ENCODE results near the gene KLK12.

Gene KLK12

GRCh38 chr19:51031220-51031879 lies 3.5 kb downstream of the KLK12 start:
- ChIA-PET CTCF (no interaction called here), POLR2A (no interaction called here)
- H3K9me3 ChIP-seq (ENCODE audit: control extremely low read depth in 1 of 5, control insufficient read depth in 4 of 5, insufficient read depth in 2 of 5, low read depth in 1 of 5, low read length in 4 of 5): no peaks in the 10 kb centered on the region
- no peaks in the 10 kb centered on the region for H3K36me3 ChIP-seq (ENCODE audit: control insufficient read depth in 4 of 4, insufficient read depth in 4 of 4, low read length in 3 of 4)
- DNase-seq: no peak
- H3K4me1 ChIP-seq (ENCODE audit: control extremely low read depth in 1 of 4, control insufficient read depth in 4 of 4, insufficient read depth in 4 of 4, low read length in 3 of 4): no peaks in the 10 kb centered on the region
- peaks cover 0 to 46% (median 4%) of the 10 kb centered on the region in 5 experiments for H3K27me3 ChIP-seq (replicated peaks in 2 of 5; ENCODE audit: control insufficient read depth in 4 of 5, insufficient read depth in 5 of 5, low read length in 4 of 5)
- WGBS (ENCODE audit: insufficient coverage): 100% methylated on average over 4 of the region's 7 CpGs
- H3K4me3 ChIP-seq (ENCODE audit: control insufficient read depth in 1 of 7, extremely low read depth in 1 of 7, insufficient read depth in 4 of 7, low read depth in 2 of 7, low read length in 6 of 7): no peak overlapping the region
- no peak overlapping the region for H3K27ac ChIP-seq (ENCODE audit: insufficient read depth in 1 of 2, low read depth in 1 of 2, low read length in 2 of 2, poor library complexity in 1 of 2, severe bottlenecking in 2 of 2)

GRCh38 chr19:51030631-51031030 lies 4.2 kb downstream of the KLK12 start:
- CTCF ChIA-PET: no interaction called here
- no peak overlapping the region for H3K4me3 ChIP-seq (ENCODE audit: control insufficient read depth in 1 of 7, extremely low read depth in 1 of 7, insufficient read depth in 4 of 7, low read depth in 2 of 7, low read length in 6 of 7)
- POLR2A ChIA-PET: no interaction called here
- H3K27me3 ChIP-seq (replicated peaks in 2 of 5; ENCODE audit: control insufficient read depth in 4 of 5, insufficient read depth in 5 of 5, low read length in 4 of 5): peaks cover 0 to 53% (median 4%) of the 10 kb centered on the region in 5 experiments
- no peaks in the 10 kb centered on the region for H3K4me1 ChIP-seq (ENCODE audit: control extremely low read depth in 1 of 4, control insufficient read depth in 4 of 4, insufficient read depth in 4 of 4, low read length in 3 of 4)
- DNase-seq: no peak
- WGBS (ENCODE audit: insufficient coverage): 87% methylated on average over 10 of the region's 13 CpGs
- H3K36me3 ChIP-seq (ENCODE audit: control insufficient read depth in 4 of 4, insufficient read depth in 4 of 4, low read length in 3 of 4): no peaks in the 10 kb centered on the region
- no peak overlapping the region for H3K27ac ChIP-seq (ENCODE audit: insufficient read depth in 1 of 2, low read depth in 1 of 2, low read length in 2 of 2, poor library complexity in 1 of 2, severe bottlenecking in 2 of 2)
- H3K9me3 ChIP-seq (ENCODE audit: control extremely low read depth in 1 of 5, control insufficient read depth in 4 of 5, insufficient read depth in 2 of 5, low read depth in 1 of 5, low read length in 4 of 5): no peaks in the 10 kb centered on the region

GRCh38 chr19:51029718-51030117 lies 5.1 kb downstream of the KLK12 start:
- Histone ChIP-seq H3K27ac (ENCODE audit: insufficient read depth in 1 of 2, low read depth in 1 of 2, low read length in 2 of 2, poor library complexity in 1 of 2, severe bottlenecking in 2 of 2) (no peak overlapping the region), H3K4me1 (ENCODE audit: control extremely low read depth in 1 of 4, control insufficient read depth in 4 of 4, insufficient read depth in 4 of 4, low read length in 3 of 4) (no peaks in the 10 kb centered on the region), H3K36me3 (ENCODE audit: control insufficient read depth in 4 of 4, insufficient read depth in 4 of 4, low read length in 3 of 4) (no peaks in the 10 kb centered on the region), H3K9me3 (ENCODE audit: control extremely low read depth in 1 of 5, control insufficient read depth in 4 of 5, insufficient read depth in 2 of 5, low read depth in 1 of 5, low read length in 4 of 5) (no peaks in the 10 kb centered on the region), H3K27me3 (replicated peaks in 2 of 5; ENCODE audit: control insufficient read depth in 4 of 5, insufficient read depth in 5 of 5, low read length in 4 of 5) (peaks cover 0 to 56% (median 5%) of the 10 kb centered on the region in 5 experiments), H3K4me3 (ENCODE audit: control insufficient read depth in 1 of 7, extremely low read depth in 1 of 7, insufficient read depth in 4 of 7, low read depth in 2 of 7, low read length in 6 of 7) (no peak overlapping the region)
- no peak for DNase-seq
- ChIA-PET POLR2A (no interaction called here), CTCF (no interaction called here)
- 91% methylated on average over 2 of the region's 2 CpGs for WGBS (ENCODE audit: insufficient coverage)

GRCh38 chr19:51027873-51028272 lies 6.9 kb downstream of the KLK12 start:
- DNase-seq: no peak
- 63% methylated on average over 1 of the region's 5 CpGs for WGBS (ENCODE audit: insufficient coverage)
- no peak overlapping the region for H3K4me3 ChIP-seq (ENCODE audit: control insufficient read depth in 1 of 7, extremely low read depth in 1 of 7, insufficient read depth in 4 of 7, low read depth in 2 of 7, low read length in 6 of 7)
- no peak overlapping the region for H3K27ac ChIP-seq (ENCODE audit: insufficient read depth in 1 of 2, low read depth in 1 of 2, low read length in 2 of 2, poor library complexity in 1 of 2, severe bottlenecking in 2 of 2)
- CTCF ChIA-PET: interaction anchor here (1.6 kb wide), 1 partner anchor 9 kb away, joined by 4 read pairs; no protein-coding TSS in a partner anchor
- H3K27me3 ChIP-seq (replicated peaks in 2 of 5; ENCODE audit: control insufficient read depth in 4 of 5, insufficient read depth in 5 of 5, low read length in 4 of 5): peaks cover 0 to 62% (median 11%) of the 10 kb centered on the region in 5 experiments
- H3K9me3 ChIP-seq (ENCODE audit: control extremely low read depth in 1 of 5, control insufficient read depth in 4 of 5, insufficient read depth in 2 of 5, low read depth in 1 of 5, low read length in 4 of 5): no peaks in the 10 kb centered on the region
- POLR2A ChIA-PET: no interaction called here
- H3K36me3 ChIP-seq (ENCODE audit: control insufficient read depth in 4 of 4, insufficient read depth in 4 of 4, low read length in 3 of 4): no peaks in the 10 kb centered on the region
- no peaks in the 10 kb centered on the region for H3K4me1 ChIP-seq (ENCODE audit: control extremely low read depth in 1 of 4, control insufficient read depth in 4 of 4, insufficient read depth in 4 of 4, low read length in 3 of 4)

GRCh38 chr19:51027126-51027806 lies 7.5 kb downstream of the KLK12 start:
- POLR2A ChIA-PET: no interaction called here
- Histone ChIP-seq H3K27ac (ENCODE audit: insufficient read depth in 1 of 2, low read depth in 1 of 2, low read length in 2 of 2, poor library complexity in 1 of 2, severe bottlenecking in 2 of 2) (no peak overlapping the region), H3K9me3 (ENCODE audit: control extremely low read depth in 1 of 5, control insufficient read depth in 4 of 5, insufficient read depth in 2 of 5, low read depth in 1 of 5, low read length in 4 of 5) (no peaks in the 10 kb centered on the region), H3K27me3 (replicated peaks in 2 of 5; ENCODE audit: control insufficient read depth in 4 of 5, insufficient read depth in 5 of 5, low read length in 4 of 5) (peaks cover 0 to 65% (median 11%) of the 10 kb centered on the region in 5 experiments), H3K4me1 (ENCODE audit: control extremely low read depth in 1 of 4, control insufficient read depth in 4 of 4, insufficient read depth in 4 of 4, low read length in 3 of 4) (no peaks in the 10 kb centered on the region), H3K4me3 (ENCODE audit: control insufficient read depth in 1 of 7, extremely low read depth in 1 of 7, insufficient read depth in 4 of 7, low read depth in 2 of 7, low read length in 6 of 7) (no peak overlapping the region), H3K36me3 (ENCODE audit: control insufficient read depth in 4 of 4, insufficient read depth in 4 of 4, low read length in 3 of 4) (no peaks in the 10 kb centered on the region)
- CTCF ChIA-PET: interaction anchor here (1.6 kb wide), 1 partner anchor 8 kb away, joined by 4 read pairs; no protein-coding TSS in a partner anchor
- WGBS (ENCODE audit: insufficient coverage): 69% methylated on average over 12 of the region's 14 CpGs
- DNase-seq: no peak

GRCh38 chr19:51026554-51026831 lies 8.3 kb downstream of the KLK12 start, which contains the start of gene KLK11:
Gene KLK11 (minus strand): TSS chr19:51026616. CDS start chr19:51025631, 985 bp downstream.
- Histone ChIP-seq H3K9me3 (ENCODE audit: control extremely low read depth in 1 of 5, control insufficient read depth in 4 of 5, insufficient read depth in 2 of 5, low read depth in 1 of 5, low read length in 4 of 5) (no peaks in the 10 kb centered on the region), H3K27ac (ENCODE audit: insufficient read depth in 1 of 2, low read depth in 1 of 2, low read length in 2 of 2, poor library complexity in 1 of 2, severe bottlenecking in 2 of 2) (no peak within 1 kb of the TSS), H3K4me1 (ENCODE audit: control extremely low read depth in 1 of 4, control insufficient read depth in 4 of 4, insufficient read depth in 4 of 4, low read length in 3 of 4) (no peaks in the 10 kb centered on the region), H3K36me3 (ENCODE audit: control insufficient read depth in 4 of 4, insufficient read depth in 4 of 4, low read length in 3 of 4) (no peaks in the 10 kb centered on the region), H3K4me3 (ENCODE audit: control insufficient read depth in 1 of 7, extremely low read depth in 1 of 7, insufficient read depth in 4 of 7, low read depth in 2 of 7, low read length in 6 of 7) (no peak within 1 kb of the TSS), H3K27me3 (replicated peaks in 2 of 5; ENCODE audit: control insufficient read depth in 4 of 5, insufficient read depth in 5 of 5, low read length in 4 of 5) (peaks cover 0 to 66% (median 11%) of the 10 kb centered on the region in 5 experiments)
- WGBS (ENCODE audit: insufficient coverage): 78% methylated on average over 6 of the region's 11 CpGs
- DNase-seq: no peak
- POLR2A ChIA-PET: no interaction called here
- CTCF ChIA-PET: no interaction called here

GRCh38 chr19:51025809-51026553 lies 8.8 kb downstream of the KLK12 start:
- CTCF ChIA-PET: no interaction called here
- 81% methylated on average over 16 of the region's 18 CpGs for WGBS (ENCODE audit: insufficient coverage)
- H3K4me1 ChIP-seq (ENCODE audit: control extremely low read depth in 1 of 4, control insufficient read depth in 4 of 4, insufficient read depth in 4 of 4, low read length in 3 of 4): no peaks in the 10 kb centered on the region

More at GRCh38 chr19:51025809-51026553, 8.8 kb downstream of the KLK12 start:
- no peak for DNase-seq
- POLR2A ChIA-PET: no interaction called here
- Histone ChIP-seq H3K36me3 (ENCODE audit: control insufficient read depth in 4 of 4, insufficient read depth in 4 of 4, low read length in 3 of 4) (no peaks in the 10 kb centered on the region), H3K27ac (ENCODE audit: insufficient read depth in 1 of 2, low read depth in 1 of 2, low read length in 2 of 2, poor library complexity in 1 of 2, severe bottlenecking in 2 of 2) (no peak overlapping the region), H3K4me3 (ENCODE audit: control insufficient read depth in 1 of 7, extremely low read depth in 1 of 7, insufficient read depth in 4 of 7, low read depth in 2 of 7, low read length in 6 of 7) (no peak overlapping the region), H3K27me3 (replicated peaks in 2 of 5; ENCODE audit: control insufficient read depth in 4 of 5, insufficient read depth in 5 of 5, low read length in 4 of 5) (peaks cover 0 to 66% (median 13%) of the 10 kb centered on the region in 5 experiments), H3K9me3 (ENCODE audit: control extremely low read depth in 1 of 5, control insufficient read depth in 4 of 5, insufficient read depth in 2 of 5, low read depth in 1 of 5, low read length in 4 of 5) (no peaks in the 10 kb centered on the region)
